Measurements from ENCODE around the gene FXYD4. TPM values are rescaled to one million over a fixed set of nuclear protein-coding genes. Genes with fewer than 3 reads are reported as not detected.
"Not testable (repeated sequence)": the region's sequence is repeated elsewhere in the genome, so short reads cannot be mapped to it uniquely, and the experiment has no call there.

FXYD4 gene
- total and polyA plus RNA-seq, 11 donors = 0.14 TPM; not detected in 10

GRCh38 chr10:43420369-43421200 lies 49.1 kb downstream of the FXYD4 start:
- peak overlapping the region; percentile 95 to 100 (median 98) for H3K27ac ChIP-seq
- TF ChIP-seq CTCF (IDR thresholded peaks at IDR 0.05) = peak in 6 of 12 donors; percentile 8 to 57 (median 30)
- peak in 1 of 2 donors; percentile 76 for TF ChIP-seq POLR2A (IDR thresholded peaks at IDR 0.05)
- H3K9me3 ChIP-seq = no peaks in the 10 kb centered on the region
- peaks cover 0 to 6% (median 0%) of the 10 kb centered on the region in 9 donors for H3K36me3 ChIP-seq
- peak; percentile 94 to 99 (median 96) for ATAC-seq
- H3K4me1 ChIP-seq = peaks cover 0 to 42% (median 9%) of the 10 kb centered on the region in 12 donors
- intact Hi-C loops (cut with DNase I) = loop anchor here in 5 of 10 donors (1.0 to 2.0 kb wide), 4 partner anchors 11 to 24 kb away; partner anchors contain the start of genes ZNF487 (in 3 of the 5) and HNRNPF (in 1 of the 5)
- peak; percentile 91 to 94 (median 93) for DNase-seq
- peak overlapping the region; percentile 22 to 86 (median 66) for H3K4me3 ChIP-seq
- no peaks in the 10 kb centered on the region for H3K27me3 ChIP-seq
- 1% methylated on average over 38 to 63 of the region's 63 CpGs for WGBS, 4 donors

- Histone ChIP-seq H3K9me3 (no peaks in the 10 kb centered on the region), H3K36me3 (peaks cover 0 to 6% (median 0%) of the 10 kb centered on the region in 9 donors), H3K4me1 (peaks cover 0 to 42% (median 9%) of the 10 kb centered on the region in 12 donors), H3K27me3 (no peaks in the 10 kb centered on the region), H3K27ac (peak overlapping the region; percentile 95 to 100 (median 98)), H3K4me3 (peak overlapping the region; percentile 22 to 86 (median 66))
- WGBS, 4 donors = 17 to 38% (median 23%) methylated on average over 4 of the region's 4 CpGs
- DNase-seq (no peak), ATAC-seq (peak in 1 of 4 donors; percentile 36)
- intact Hi-C loops (cut with DNase I) = loop anchor here in 4 of 10 donors (1.0 to 2.0 kb wide), 3 partner anchors 15 to 24 kb away; partner anchors contain the start of gene ZNF487 (in 3 of the 4)
- TF ChIP-seq CTCF (IDR thresholded peaks at IDR 0.05) (no peak), POLR2A (IDR thresholded peaks at IDR 0.05) (no peak)
Measured at GRCh38 chr10:43421201-43421507, 49.7 kb downstream of the FXYD4 start.

GRCh38 chr10:43421519-43421918 lies 50.1 kb downstream of the FXYD4 start:
- H3K27ac ChIP-seq = peak overlapping the region; percentile 95 to 100 (median 98)
- DNase-seq = no peak
- intact Hi-C loops (cut with DNase I) = loop anchor here in 4 of 10 donors (1.0 to 2.0 kb wide), 3 partner anchors 15 to 25 kb away; partner anchors contain the start of gene ZNF487 (in 3 of the 4)
- no peaks in the 10 kb centered on the region for H3K27me3 ChIP-seq
- no peak for ATAC-seq
- TF ChIP-seq POLR2A (IDR thresholded peaks at IDR 0.05) (no peak), CTCF (IDR thresholded peaks at IDR 0.05) (no peak)
- peaks cover 0 to 42% (median 9%) of the 10 kb centered on the region in 12 donors for H3K4me1 ChIP-seq
- H3K36me3 ChIP-seq = peaks cover 0 to 6% (median 0%) of the 10 kb centered on the region in 9 donors
- 81 to 90% (median 88%) methylated on average over 5 to 6 of the region's 6 CpGs for WGBS, 4 donors
- H3K9me3 ChIP-seq = no peaks in the 10 kb centered on the region
- peak overlapping the region in 10 of 12 donors; percentile 50 to 86 (median 68) for H3K4me3 ChIP-seq

- not testable (repeated sequence) for H3K4me3 ChIP-seq, H3K9me3 ChIP-seq, DNase-seq, H3K27me3 ChIP-seq, ATAC-seq, H3K36me3 ChIP-seq
- Histone ChIP-seq H3K27ac (peak overlapping the region in 8 of 12 donors; percentile 96 to 100 (median 98)), H3K4me1 (peaks cover 0 to 41% (median 9%) of the 10 kb centered on the region in 12 donors)
- 95 to 100% (median 97%) methylated on average over 4 of the region's 4 CpGs for WGBS, 4 donors
- intact Hi-C loops (cut with DNase I) = loop anchor here in 4 of 10 donors (1.0 to 2.0 kb wide), 3 partner anchors 14 to 25 kb away; partner anchors contain the start of gene ZNF487 (in 3 of the 4)
Measured at GRCh38 chr10:43421944-43422343, 50.5 kb downstream of the FXYD4 start.
